GM21367 (cell line): ENCODE results near the gene ECI1.

Experiments
- ATAC-seq: cut with Tn5 transposase; IDR thresholded peaks from one replicate; pipeline ENCODE4 v1.9.1; 2021; ENCODE audit not compliant: unreplicated experiment

The ECI1 gene

DNA sequence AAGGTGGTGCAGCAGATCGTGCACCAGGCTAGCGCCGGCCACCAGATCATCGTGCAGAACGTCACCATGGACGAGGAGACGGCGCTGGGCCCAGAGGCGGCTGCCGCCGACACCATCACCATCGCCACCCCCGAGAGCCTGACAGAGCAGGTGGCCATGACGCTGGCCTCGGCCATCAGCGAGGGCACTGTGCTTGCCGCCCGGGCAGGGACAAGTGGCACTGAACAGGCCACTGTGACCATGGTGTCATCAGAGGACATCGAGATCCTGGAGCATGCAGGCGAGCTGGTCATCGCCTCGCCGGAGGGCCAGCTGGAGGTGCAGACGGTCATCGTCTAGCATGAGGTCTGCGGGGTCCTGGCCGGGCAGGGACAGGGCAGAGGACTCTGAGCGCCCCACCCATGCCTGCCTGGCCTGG lies 16.1 kb downstream of the ECI1 start:
- ATAC-seq = no peak

GRCh38 chr16:2234813-2235170 lies 16.6 kb downstream of the ECI1 start:
- no peak for ATAC-seq

DNA sequence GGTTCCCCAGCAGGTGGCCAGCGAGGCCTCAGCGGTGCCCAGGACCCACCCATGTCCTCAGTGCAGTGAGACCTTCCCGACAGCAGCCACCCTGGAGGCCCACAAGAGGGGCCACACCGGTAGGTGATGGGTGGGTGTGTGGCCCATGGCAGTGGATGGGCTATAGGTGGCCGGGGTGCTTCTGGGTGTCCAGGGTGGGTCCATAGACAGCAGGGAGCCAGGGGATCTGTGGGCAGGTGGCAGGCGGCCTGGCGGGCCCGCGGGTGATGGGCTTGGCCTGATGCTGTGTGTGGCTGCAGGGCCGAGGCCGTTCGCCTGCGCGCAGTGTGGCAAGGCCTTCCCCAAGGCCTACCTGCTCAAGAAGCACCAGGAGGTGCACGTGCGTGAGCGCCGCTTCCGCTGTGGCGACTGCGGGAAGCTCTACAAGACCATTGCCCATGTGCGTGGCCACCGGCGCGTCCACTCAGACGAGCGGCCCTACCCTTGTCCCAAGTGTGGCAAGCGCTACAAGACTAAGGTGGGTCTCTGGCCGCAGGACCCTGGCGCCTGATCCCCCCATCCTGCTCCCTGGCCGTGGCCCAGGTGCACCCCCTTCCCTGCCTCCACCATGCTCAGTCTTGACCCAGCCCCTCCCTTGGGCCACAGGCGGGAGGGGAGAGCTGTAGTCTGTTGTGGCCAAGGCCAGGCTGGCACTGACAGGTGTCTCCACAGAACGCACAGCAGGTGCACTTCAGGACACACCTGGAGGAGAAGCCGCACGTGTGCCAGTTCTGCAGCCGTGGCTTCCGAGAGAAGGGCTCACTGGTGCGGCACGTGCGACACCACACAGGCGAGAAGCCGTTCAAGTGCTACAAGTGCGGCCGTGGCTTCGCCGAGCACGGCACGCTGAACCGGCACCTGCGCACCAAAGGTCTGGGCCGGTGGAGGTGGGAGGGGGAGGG lies 17.2 kb downstream of the ECI1 start:
- no peak for ATAC-seq

DNA sequence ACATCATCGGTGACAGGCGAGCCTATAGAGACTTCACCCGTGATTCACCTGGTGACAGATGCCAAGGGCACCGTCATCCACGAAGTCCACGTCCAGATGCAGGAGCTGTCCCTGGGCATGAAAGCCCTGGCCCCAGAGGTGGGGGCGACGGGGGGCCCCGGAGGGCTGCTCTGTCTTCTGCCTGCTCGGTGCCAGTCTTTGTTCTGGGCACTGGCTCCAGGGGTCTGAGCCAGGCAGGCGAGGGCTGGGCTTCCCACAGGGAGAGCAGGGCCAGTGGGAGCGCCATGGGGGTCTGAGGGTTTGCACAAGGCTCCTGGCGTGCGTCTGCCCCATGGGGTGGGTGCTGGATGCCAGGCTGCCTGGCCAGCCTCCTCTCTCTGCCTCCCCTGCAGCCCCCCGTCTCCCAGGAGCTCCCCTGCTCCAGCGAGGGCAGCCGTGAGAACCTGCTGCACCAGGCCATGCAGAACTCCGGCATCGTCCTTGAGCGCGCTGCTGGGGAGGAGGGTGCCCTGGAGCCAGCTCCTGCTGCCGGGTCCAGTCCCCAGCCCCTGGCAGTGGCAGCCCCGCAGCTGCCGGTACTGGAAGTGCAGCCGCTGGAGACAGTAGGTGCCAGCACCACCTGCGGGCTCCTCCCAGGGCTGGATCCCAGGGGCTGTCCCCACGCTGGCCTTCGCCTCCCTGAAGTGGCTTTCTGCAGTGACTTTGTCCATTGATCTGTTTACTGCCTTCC lies 18.2 kb downstream of the ECI1 start:
- ATAC-seq = no peak

GRCh38 chr16:2232094-2232990 lies 19.0 kb downstream of the ECI1 start:
- ATAC-seq = no peak

DNA sequence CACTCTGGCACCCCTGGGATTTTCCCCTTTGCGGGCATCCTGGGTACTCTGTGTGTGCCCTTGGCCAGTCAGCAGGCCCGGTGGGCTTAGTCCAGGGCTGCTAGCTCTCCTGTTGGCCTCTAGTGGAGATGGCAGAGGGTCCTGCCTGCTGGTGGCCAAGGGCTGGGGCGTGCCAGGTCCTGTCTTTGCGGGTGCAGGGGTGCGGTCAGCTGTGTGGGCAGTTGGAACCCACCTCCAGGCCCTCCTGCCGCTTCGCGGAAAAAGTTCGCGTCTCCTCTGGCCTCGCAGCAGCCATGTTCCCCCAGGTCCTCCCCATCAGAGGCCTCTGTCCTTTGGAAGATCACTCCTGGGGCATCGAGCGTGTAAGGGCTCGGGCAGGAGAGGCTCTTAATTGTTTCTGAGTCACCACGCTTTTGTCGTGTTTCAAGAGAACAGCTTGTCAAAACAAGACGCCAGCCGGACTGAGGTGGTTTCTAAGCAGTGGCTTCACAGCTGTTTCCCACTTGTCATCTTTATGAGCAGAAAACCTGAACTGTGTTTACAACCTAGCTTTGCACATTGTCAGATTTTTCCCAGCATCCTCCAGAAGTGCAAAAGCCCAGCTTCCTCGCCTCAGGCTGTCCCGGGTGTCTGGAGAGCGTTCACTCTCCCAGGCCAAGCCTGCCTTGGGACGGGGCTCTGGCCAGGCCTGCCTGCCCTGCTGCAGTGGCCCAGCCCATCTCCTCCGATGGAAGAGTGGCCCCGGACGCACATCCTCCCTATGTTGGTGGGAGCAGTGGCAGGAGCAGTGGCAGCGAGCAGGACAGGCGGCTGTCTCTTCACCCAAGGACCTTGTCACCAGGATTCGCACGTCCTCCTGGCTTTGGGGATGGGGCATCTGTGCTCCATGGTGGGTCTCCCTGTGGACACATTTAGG lies 20.1 kb downstream of the ECI1 start:
- no peak for ATAC-seq

DNA sequence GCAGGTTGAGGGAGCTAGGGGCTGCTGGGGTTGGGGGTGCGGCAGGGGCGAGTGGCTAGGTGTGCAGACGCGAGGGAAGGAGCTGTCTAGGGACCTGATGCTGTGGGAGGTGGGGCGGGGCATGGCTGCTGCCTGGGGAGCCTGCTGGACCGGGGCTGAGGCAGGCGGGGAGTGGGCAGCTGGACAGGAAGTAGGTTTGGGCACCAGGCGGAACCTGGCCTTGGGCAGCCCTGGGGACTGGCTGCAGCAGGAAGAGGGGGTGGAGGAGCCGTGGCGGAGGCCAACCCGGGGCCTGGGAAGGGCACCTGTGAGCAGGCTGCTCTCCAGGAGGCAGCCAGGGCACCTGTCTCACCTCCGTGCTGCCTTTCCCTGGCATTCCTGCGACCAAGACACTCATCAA lies 21.0 kb downstream of the ECI1 start:
- no peak for ATAC-seq

- no peak for ATAC-seq
Measured at GRCh38 chr16:2229632-2230250, 21.6 kb downstream of the ECI1 start.

- no peak for ATAC-seq
Measured at GRCh38 chr16:2229091-2229490, 22.3 kb downstream of the ECI1 start.

GRCh38 chr16:2228161-2228824 lies 23.1 kb downstream of the ECI1 start:
- no peak for ATAC-seq

DNA sequence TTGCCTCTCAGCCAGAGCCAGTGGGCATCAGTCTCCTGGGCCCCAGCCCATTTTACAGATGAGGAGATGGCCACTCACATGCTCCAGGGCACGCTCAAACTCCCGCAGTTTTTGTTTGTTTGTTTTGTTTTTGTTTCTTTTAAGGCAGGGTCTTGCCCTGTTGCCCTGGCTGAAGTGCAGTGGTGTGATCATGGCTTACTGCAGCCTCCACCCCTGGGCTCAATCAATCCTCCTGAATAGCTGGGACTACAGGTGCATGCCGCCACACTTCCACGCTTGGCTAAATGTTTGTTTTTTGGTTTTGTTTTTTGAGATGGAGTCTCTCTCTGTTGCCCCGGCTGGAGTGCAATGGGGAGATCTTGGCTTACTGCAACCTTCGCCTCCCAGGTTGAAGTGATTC lies 24.5 kb downstream of the ECI1 start:
- ATAC-seq = no peak

DNA sequence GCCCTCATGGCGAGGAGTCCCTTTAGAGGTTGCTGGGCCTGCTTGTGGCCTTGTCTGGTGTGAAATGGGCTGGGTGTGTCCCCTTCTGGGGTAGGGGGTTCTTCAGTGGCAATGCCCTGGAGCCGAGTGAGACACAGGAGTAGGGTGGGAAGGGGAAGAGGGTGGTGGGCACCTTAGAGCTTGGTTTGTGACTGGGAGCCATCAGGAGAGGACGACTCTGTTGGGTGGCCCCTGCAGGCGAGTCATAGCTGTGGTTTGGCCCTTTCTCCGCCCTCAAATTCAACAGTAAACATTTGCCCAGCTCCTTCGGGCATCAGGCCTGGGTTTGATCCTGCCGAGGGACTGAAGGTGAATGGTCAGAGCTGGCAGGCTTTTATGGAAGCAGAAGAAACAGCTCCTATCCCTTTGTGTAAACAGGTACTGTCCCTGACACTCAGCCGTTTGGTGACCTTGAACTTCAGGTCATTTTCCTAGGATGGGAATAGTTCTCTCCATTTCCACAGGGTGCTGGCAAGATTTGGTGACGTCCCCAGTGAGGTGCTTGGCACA lies 25.1 kb downstream of the ECI1 start:
- no peak for ATAC-seq

GRCh38 chr16:2223942-2224486 lies 27.4 kb downstream of the ECI1 start:
- peak; percentile 2 for ATAC-seq

DNA sequence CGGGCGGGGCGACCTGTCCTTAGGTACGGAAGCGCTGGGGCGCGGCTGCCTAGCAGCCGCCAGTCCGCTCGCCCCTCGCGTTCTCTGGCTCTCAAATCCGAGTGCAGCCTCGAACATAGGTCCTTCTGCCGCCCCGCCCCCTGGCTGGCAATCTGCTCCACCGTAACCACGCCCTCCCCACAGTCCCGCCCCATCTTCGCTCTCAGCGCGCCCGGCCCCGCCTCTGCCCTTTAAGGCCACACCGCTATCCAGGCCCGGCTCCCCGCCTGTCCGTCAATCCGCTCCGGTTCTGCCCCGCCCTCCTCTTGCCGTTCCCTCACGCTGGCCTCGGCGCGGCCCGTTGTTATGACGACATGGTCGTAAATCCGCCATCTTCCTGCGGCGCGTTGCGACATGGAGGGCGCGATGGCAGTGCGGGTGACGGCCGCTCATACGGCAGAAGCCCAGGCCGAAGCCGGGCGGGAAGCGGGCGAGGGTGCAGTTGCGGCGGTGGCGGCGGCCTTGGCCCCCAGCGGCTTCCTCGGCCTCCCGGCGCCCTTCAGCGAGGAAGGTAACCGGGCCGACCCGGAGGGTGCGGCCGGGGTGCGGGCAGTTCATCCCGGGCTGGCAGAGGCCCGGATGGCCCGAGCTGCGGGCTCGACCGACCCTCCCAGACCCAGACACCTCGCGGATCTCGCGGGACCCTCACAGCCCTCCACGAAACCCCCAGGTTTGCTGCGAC lies 28.0 kb downstream of the ECI1 start, which contains the start of gene E4F1:
Gene E4F1 (plus strand): TSS at position 371 of the 721 bp plus-strand sequence. CDS start 23 bp downstream, at position 394.
- ATAC-seq = peak; percentile 79

- ATAC-seq = no peak
Measured at GRCh38 chr16:2216330-2216729, 35.1 kb downstream of the ECI1 start.

DNA sequence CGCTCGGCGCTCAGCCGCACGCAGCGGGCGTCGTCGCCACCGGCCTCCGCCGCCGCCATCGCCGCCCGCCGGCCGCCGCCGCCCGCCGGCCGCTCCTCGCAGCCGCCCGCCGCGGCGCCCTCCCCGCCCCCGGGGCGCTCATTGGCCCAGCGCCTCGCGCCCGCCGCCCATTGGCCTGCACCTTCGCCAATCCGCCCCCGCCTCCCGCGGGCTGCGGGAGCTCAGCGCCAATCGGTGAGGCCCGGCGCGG lies 36.7 kb downstream of the ECI1 start, which contains the start of gene PGP:
Gene PGP (minus strand): TSS at position 122 of the 250 bp plus-strand sequence. CDS start 63 bp downstream, at position 59.
- peak; percentile 68 for ATAC-seq

GRCh38 chr16:2213817-2214718 lies 37.3 kb downstream of the ECI1 start:
- ATAC-seq = no peak
